GM21515 (cell line): ENCODE data around the gene WSCD2.

Experiments
- ATAC-seq: cut with Tn5 transposase; IDR thresholded peaks from one replicate; pipeline ENCODE4 v1.9.1; 2021; ENCODE audit not compliant: unreplicated experiment

WSCD2 gene

DNA sequence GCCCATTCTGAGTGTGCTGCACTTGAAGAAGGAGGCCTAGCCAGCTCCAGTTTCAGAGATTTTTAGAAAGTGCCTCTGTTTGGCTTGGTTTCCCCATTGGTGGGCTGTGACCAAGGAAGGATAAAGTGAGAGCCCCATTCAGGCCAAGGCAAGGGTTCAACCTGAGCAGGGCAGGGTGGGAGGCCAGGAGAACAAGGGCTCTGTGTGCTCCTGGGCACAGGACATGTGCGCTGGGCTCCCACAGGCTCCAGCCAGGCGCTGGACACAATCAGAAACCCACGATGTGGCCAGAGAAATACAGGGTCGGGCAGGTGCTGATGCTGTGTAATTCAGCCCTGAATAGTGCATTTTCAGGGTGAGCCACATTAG, 23.1 kb downstream of the WSCD2 start:
- no peak for ATAC-seq

DNA sequence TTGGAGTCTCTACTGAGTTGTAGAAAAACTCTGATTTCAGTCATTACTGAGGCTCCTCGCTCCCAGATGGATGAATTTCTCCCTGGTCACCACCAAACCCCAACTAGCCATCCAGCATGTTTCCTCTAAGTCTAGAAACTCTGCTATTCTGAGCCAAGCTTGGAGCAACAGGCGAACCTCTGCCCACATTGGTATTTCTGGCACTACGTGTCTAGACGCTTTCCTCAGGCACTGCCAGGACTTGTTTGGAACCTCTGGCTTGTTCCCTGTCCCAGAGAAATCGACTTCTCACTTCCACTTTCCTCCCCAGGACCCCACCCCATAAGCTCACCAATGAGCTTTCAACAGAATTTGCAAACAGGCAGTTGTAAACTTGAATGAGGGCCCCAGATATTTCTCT, 27.6 kb downstream of the WSCD2 start:
- no peak for ATAC-seq

DNA sequence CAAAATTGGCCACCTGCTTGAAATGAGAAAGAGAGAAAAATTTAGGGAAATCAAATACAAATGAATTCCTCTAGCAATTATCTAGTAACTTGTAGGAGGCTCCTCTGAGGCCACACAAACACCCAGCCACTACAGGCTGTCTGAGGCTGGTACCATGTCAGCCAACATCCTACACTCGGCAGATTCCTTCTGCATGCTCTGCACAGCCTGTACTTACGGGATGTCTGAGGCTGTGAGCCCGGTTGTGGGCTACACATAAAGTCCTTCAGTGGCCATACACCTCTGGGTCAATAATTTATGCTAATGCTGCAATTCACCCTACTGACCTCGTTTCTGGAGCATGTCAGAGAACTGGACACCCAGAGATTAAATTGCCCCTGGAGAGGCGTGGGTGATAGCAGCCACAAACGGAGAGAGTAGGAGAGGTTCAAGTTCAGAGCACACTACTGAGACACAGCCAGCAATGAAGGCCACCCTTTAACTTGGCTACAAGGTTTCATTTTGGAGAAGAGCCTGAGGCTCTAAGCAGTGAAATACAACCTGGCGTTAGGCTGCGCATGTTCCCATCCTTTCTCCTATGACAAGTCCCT, 28.9 kb downstream of the WSCD2 start:
- no peak for ATAC-seq

- ATAC-seq = no peak
Measured at GRCh38 chr12:108162207-108162606, 33.1 kb downstream of the WSCD2 start.

- ATAC-seq = no peak
Measured at GRCh38 chr12:108166505-108166904, 37.4 kb downstream of the WSCD2 start.

DNA sequence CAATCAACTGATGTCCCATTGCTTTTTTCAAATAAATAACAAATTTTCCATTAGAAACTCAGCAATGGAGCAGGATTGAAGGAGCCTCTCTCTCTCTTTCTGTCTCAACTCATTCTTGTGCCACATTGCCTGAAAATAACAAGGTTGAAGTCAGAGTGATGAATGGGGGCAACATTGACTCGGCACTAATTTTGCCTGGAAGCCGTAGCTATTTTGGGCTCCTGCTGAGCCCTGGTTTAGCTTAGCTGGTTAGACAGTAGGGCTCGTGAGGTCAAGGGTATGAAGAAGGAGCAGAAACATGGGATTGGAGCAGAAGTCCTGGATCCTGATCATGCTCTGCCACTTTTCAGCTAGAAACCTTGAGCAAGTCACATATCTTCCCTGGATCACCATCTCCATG, 38.9 kb downstream of the WSCD2 start:
- no peak for ATAC-seq

DNA sequence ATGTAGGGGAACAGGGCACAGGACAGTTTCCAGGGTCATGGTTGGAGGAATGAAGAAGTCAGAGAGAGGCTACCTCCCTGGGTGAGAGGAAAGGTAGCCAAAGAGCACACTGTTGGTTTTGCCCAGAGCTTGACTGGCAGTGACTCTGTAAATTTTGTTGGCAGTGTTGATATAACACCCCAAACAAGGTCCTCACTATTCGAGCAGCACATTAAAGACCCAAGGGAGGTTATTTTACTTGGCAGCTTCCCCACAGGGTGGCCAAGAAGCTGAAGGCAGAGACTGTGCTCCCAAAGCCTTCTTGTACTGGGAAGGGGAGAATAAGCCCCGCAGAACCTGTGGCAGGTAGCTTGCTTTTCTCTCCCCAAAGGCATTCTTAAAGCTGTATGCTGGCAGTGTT, 40.6 kb downstream of the WSCD2 start:
- no peak for ATAC-seq

DNA sequence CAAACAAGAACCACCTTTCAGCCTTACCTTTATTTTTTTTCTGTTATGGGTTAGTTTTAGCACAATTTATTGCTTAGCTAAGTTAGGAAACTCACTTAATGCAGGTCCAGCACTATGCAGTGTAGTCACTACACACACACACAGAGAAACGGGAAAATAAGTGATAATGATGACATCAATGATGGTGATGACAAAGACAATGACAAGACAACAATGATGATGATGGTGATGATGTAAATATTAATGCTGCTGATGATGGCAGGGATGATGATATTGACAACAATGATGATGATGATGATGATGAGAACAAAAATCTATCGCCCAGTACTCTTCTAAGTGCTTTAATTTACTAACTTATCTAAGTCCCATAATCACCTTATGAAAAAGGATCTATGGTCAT, 41.1 kb downstream of the WSCD2 start:
- ATAC-seq = no peak

DNA sequence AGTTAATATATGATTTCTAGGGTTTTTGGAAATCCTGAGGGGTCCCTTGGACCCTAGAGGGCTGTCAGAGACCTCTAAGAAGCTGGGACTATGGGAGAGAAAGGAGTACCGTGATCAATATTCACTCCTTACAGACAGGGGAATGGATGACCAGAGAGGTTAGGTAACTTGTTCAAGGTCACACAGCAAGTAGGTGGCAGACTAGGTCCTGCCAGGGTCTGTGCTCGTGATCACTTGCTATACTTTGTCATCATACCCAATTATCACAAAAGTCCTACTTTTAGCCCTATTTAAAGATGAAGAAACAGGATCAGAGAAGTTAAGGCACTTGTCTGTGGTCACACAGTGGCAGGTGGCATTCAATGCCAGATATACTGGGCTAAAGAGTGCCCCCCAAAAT, 42.9 kb downstream of the WSCD2 start:
- ATAC-seq = no peak

DNA sequence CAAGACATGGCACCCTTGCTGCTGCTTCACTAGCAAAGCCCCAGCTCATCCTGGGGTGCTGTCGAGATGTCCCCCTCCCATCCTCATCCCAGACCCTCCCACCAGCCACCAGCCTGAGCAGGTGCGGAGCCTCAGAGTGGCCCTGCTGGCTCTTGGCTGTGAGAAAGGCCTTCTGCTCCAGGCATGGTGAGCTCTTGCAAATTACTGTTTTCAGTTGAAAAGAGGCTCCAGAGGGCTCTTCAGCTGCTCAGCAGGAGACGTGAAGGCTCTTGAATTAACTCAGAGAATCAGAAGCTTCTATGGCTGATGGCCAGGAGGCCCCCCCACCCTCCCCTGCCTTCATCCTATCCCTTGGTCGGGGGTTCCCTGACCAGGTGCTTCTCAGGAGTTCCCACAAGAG, 44.1 kb downstream of the WSCD2 start:
- ATAC-seq = no peak

GRCh38 chr12:108173892-108174291, 44.8 kb downstream of the WSCD2 start:
- no peak for ATAC-seq

- ATAC-seq = no peak
Measured at GRCh38 chr12:108174641-108175040, 45.6 kb downstream of the WSCD2 start.

DNA sequence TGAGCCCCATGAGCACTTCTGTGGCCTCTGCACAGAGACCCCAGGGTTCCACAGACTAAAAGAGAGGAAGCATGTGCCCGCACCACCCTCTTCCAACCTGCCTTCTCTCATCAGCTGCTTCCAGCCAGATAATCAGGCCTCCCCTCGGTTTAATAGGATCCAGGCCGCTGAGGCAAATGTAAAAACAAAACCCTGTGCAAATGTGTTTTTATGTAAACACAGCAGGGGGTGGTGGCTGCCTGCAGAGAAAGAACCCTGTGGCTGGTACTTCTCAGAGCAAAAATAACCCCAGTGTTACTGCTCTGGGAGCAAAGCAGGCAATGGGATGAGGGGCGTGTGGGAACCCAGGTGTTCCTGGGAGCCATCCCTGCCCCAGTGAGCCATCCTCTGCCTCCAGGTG, 46.2 kb downstream of the WSCD2 start:
- no peak for ATAC-seq

DNA sequence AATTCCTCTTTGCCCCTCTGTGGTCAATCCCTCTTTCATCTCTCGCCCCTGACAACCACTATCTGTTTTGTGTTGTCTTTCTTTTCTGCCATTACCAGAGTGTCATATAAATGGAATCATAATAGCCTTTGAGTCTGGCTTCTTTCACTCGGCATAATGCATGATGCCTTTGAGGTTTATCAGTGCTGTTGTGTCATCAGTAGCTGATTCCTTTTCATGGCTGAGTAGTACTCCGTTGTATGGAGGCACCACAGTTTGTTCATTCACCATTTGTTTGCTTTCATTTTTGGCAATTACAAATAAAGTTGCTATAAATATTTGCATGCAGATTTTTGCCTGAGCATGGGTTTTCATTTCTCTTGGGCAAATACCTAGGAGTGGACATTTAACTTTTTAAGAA, 47.2 kb downstream of the WSCD2 start:
- no peak for ATAC-seq

- ATAC-seq = no peak
Measured at GRCh38 chr12:108177131-108177530, 48.0 kb downstream of the WSCD2 start.

- no peak for ATAC-seq
Measured at GRCh38 chr12:108179305-108179704, 50.2 kb downstream of the WSCD2 start.

DNA sequence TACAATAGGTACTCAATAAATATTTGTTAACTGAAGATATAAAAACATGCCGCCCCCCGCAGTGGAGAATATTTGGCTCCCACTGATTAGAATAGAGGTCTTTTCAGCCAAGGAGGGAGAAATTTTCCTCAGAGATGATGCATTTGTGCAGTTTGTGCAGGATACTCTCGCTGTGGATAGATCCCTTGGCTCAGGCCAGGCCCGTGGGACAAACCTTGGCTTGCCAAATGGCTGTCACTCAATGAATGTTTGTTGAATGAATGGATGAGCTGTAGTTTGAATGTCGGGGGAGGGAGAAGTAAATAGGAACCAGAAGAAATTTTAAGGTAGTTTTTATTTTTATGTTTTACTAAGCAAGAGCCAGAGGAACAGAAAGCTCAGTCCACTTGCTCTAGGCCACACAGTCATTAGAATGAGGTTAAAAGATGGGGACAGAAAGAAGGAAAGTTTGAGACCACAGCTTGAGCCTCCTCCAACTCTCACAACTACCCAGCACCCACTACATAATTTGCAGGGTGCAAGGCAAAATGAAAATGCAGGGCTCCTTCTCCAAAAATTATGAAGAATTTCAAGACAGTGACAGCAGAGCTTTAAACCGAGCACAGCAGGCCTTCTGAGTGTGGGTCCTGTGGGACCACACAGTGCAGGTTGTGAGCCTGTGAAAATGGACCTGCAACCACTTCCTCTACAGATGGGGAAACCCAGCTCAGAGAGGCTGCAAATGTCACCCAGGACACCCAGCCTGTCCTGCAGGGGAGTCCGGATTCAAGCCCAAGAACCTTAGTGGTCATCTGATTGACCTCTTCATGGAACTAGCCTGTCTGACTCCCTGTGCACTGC, 51.4 kb downstream of the WSCD2 start:
- ATAC-seq = no peak

- ATAC-seq = no peak
Measured at GRCh38 chr12:108181095-108181454, 52.0 kb downstream of the WSCD2 start.

DNA sequence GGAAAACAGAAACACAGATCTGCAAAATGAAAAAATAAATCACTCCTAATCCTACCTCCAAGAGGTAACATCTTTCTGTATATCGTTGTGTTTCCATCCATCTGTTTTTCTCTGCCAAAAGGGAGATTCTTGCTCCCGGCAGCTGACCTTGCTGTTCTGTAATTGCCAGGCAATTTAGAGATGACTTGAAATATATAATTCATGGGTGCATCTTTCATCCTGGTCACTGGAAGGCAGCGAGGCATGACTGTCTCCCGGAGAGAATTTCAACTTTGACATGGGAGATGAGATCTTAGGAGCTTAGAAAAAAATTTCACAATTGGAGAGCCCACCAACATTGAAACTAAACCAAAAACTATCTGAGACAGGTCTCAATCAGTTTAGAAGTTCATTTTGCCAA, 53.0 kb downstream of the WSCD2 start:
- no peak for ATAC-seq

DNA sequence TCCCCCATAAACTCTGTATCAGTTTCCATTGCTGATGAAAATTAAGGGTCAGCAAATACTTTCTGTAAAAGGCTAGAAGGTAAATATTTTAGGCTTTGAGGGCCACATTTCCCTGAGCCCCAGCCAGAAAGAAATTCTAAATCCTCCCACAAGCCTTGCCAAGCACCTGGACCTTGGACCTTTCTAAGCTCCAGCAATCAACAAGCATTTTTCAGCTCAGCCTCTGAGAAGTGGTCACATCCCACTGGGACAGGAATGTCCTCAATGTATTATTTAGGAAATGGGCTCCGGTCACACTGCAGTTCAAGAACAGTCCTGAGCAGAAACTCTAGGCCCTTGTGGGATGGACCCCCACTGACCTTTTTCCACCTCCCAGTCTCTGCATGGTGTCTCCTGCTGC, 55.9 kb downstream of the WSCD2 start:
- ATAC-seq = no peak

DNA sequence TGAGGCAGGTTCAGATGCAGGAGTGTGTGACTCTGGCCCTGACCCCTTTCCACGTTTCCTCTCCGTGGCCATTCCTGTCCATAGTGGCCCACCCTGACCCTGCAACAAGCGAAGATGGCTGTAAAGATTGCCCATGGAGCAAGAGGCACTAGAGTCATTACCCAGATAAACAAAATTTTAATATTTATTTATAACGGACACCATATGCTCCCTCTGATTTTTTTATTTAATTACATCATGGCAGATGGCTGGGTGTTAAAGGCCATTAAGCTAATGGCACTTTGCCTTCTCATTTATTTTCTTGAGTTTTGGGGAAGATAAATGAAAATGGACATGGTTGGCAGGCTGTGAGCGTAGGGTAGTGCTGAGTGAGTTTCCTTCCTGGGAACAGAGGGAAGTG, 58.7 kb downstream of the WSCD2 start:
- no peak for ATAC-seq

GRCh38 chr12:108190529-108190928, 61.4 kb downstream of the WSCD2 start:
- no peak for ATAC-seq

DNA sequence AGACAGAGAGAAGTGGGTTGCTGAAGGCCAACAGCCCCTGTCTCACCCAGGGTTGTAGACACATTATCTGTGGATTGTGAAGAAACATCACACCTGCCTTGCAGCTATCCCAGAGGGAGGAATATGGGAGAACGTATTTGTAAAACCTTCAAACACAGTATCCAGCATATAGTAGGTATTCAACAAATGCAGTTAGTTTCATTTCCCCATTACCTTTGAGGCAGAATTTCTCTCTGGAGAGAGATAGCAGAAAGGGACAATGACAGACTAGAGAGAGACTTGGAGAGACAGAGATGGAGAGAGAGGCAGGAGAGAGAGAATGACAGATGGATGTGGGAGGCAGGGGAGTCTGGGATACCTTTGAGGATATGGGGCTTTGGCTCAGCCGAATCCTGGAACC, 62.0 kb downstream of the WSCD2 start:
- no peak for ATAC-seq
